HEK293 (cell line): Measurements from ENCODE around the gene CLEC16A.

Experiments
- CTCF ChIP-seq: fragments of 450-650 bp; formaldehyde crosslinking; IDR thresholded peaks from 2 replicates; pipeline ENCODE4 v1.5.1; 2016; ENCODE audit warnings: missing biosample characterization, missing genetic modification characterization
- ZNF341 ChIP-seq: fragments of 450-650 bp; formaldehyde crosslinking; IDR thresholded peaks from 2 replicates; pipeline ENCODE4; 2016; ENCODE audit warnings: low read depth, missing biosample characterization, missing genetic modification characterization
- ZNF549 ChIP-seq: fragments of 450-650 bp; IDR thresholded peaks from 2 replicates; pipeline ENCODE4 v1.5.1; 2018; ENCODE audit warnings: missing biosample characterization, missing genetic modification characterization, mild to moderate bottlenecking, inconsistent platforms, moderate library complexity

GRCh38 chr16:11038777-11039176, 94.4 kb downstream of the CLEC16A start:
- no peak for TF ChIP-seq ZNF549 (tag by site-specific recombination)
- TF ChIP-seq ZNF341 (tag by site-specific recombination), result no peak
- TF ChIP-seq CTCF (tag by site-specific recombination), result no peak
